Fibroblast of skin of left biceps (primary cell): ENCODE results near the gene TBCD.
"Not testable (repeated sequence)": the region's sequence is repeated elsewhere in the genome, so short reads cannot be mapped to it uniquely, and the experiment has no call there.

Experiments
- DNase-seq, 2 experiments: peaks; one replicate each; pipeline ENCODE4 v3.0.0-alpha.2; 2013; ENCODE audit warnings: low read depth in 2 of 2

Gene TBCD

GRCh38 chr17:82972836-82973372 lies 221.0 kb downstream of the TBCD start:
- DNase-seq: no peak

- DNase-seq: no peak
Measured at GRCh38 chr17:82973456-82974135, 221.7 kb downstream of the TBCD start.

- DNase-seq: no peak
Measured at GRCh38 chr17:82974136-82974952, 222.5 kb downstream of the TBCD start.

GRCh38 chr17:82976982-82977488 lies 225.2 kb downstream of the TBCD start:
- no peak for DNase-seq

- DNase-seq: no peak
Measured at GRCh38 chr17:82977606-82978005, 225.7 kb downstream of the TBCD start.

- no peak for DNase-seq
Measured at GRCh38 chr17:82978765-82979349, 227.0 kb downstream of the TBCD start.

- no peak for DNase-seq
Measured at GRCh38 chr17:82979718-82980117, 227.9 kb downstream of the TBCD start.

- DNase-seq: no peak
Measured at GRCh38 chr17:82980632-82981031, 228.8 kb downstream of the TBCD start.

- no peak for DNase-seq
Measured at GRCh38 chr17:82981141-82981730, 229.4 kb downstream of the TBCD start.

GRCh38 chr17:82983510-82984248 lies 231.8 kb downstream of the TBCD start:
- no peak for DNase-seq

GRCh38 chr17:82984249-82984617 lies 232.4 kb downstream of the TBCD start:
- DNase-seq: not testable (repeated sequence)

- no peak for DNase-seq
Measured at GRCh38 chr17:82984751-82985427, 233.0 kb downstream of the TBCD start.

- DNase-seq: no peak
Measured at GRCh38 chr17:82985428-82985805, 233.6 kb downstream of the TBCD start.

GRCh38 chr17:82985973-82986372 lies 234.1 kb downstream of the TBCD start:
- DNase-seq: no peak

- not testable (repeated sequence) for DNase-seq
Measured at GRCh38 chr17:82989051-82989450, 237.2 kb downstream of the TBCD start.

GRCh38 chr17:82989881-82990280 lies 238.0 kb downstream of the TBCD start:
- no peak for DNase-seq

GRCh38 chr17:82993005-82993404 lies 241.1 kb downstream of the TBCD start:
- DNase-seq: no peak
